GF-D8 (cell line): ENCODE data around the gene CRYBG1.
"Not testable (repeated sequence)": the region's sequence is repeated elsewhere in the genome, so short reads cannot be mapped to it uniquely, and the experiment has no call there.

ENCODE experiments used
- DNase-seq: peaks from one replicate; lab custom pipeline; 2025; lab: John Stamatoyannopoulos, UW

The CRYBG1 gene

GRCh38 chr6:106509420-106510089 is 149.0 kb downstream of the CRYBG1 start:
- DNase-seq: no peak

GRCh38 chr6:106510090-106510970 is 149.8 kb downstream of the CRYBG1 start:
- DNase-seq: no peak

DNA sequence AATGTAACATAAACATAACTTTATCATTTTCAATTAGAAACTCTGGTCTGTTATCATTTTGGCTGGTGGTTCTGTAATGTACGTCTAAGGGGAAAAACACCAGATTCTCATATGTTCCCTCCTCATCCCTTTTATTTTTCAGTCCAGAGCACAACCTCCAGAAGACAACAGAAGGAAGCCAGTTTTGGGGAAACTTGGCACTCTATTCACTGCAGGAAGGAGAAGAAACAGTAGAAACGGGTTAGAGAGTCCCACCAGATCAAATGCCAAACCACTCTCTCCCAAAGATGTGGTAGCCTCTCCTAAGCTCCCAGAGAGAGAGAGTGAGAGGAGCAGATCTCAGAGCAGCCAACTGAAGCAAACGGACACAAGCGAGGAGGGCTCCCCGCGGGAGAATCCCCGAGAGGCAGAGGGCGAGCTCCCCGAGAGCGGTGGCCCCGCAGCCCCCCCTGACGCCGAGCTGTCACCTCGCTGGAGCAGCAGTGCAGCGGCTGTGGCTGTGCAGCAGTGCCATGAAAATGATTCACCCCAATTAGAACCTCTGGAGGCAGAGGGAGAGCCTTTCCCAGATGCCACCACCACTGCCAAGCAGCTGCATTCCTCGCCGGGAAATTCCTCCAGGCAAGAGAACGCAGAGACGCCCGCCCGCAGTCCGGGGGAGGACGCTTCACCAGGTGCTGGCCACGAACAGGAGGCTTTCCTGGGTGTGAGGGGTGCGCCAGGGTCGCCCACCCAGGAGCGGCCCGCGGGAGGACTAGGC is 151.0 kb downstream of the CRYBG1 start:
- DNase-seq: no peak

- no peak for DNase-seq
These were observed 151.8 kb downstream of the CRYBG1 start for GRCh38 chr6:106512048-106512967.

DNA sequence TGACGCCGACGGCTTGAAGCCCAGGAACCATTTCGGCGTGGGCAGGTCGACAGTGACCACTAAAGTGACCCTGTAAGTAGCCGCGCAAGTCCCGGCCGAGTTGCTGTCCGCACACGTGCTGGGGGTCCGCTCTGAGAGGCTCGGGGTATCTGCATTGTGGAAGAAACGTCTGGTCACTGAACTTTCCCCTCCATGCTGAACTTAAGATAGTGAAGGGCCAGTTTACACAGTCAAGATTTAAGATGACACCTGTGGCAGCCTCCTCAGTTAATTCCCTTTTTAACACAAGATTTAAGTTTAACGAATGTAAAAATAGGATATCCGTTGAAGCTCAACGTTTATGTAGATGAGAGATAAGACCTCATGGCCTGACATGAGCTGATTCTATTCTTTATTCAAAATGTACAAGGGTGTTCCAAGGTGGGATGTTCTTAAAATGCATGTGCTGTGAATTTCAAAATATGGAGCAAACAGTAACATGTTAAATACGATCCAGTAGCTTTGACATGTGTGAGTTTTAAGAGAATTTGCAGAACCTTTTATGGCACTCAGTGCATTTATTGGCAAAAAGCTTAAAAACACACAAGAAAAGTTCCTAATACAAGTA is 152.6 kb downstream of the CRYBG1 start:
- peak; percentile 30 for DNase-seq

GRCh38 chr6:106513808-106514582 is 153.5 kb downstream of the CRYBG1 start:
- peak; percentile 23 for DNase-seq

DNA sequence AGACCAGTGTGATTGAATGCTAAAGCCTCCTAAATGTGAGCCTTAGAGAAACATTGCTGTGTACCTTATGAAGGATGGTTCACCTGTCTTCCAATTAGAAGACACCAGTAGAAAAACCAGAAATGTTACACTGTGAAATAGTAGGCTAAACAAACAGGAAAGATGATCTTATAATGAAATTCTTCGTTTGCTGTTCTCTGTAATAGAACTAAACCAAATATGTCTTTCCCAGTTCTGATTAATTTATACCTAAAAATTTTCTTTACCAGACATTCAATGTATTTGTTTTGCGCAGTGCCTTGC is 154.0 kb downstream of the CRYBG1 start:
- no peak for DNase-seq

DNA sequence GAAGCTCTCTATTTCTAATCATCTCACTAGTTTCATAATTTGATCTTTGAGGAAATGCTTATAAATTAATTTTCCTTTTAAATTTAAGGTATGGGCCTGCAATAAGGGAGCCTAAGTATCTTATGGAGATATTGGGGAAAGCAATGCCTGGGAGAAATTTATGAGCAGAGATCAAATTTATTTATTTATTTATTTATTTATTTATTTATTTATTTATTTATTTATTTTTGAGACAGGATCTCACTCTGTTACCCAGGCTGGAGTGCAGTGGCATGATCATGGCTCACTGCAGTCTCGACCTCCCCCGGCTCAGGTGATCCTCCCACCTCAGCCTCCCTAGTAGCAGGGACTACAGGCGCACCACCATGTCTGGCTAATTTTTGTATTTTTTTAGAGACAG is 155.1 kb downstream of the CRYBG1 start:
- not testable (repeated sequence) for DNase-seq

GRCh38 chr6:106516616-106517015 is 156.1 kb downstream of the CRYBG1 start:
- no peak for DNase-seq

GRCh38 chr6:106517706-106518105 is 157.2 kb downstream of the CRYBG1 start:
- no peak for DNase-seq

DNA sequence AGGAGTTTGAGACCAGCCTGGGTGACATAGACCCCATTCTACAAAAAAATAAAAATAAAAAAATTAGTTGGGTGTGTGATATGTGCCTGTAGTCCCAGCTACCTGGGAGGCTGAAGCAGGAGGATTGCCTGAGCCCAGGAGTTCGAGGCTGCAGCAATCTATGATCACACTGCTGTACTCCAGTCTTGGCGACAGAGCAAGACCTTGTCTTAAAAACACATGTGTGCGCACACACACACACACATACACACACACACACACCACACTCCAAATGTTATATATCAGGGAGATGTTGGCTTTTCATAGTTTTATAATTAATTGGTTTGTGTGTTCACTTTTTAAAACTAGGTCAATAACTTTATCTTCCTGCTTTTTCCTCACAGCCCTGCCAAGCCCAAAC is 158.2 kb downstream of the CRYBG1 start:
- no peak for DNase-seq

DNA sequence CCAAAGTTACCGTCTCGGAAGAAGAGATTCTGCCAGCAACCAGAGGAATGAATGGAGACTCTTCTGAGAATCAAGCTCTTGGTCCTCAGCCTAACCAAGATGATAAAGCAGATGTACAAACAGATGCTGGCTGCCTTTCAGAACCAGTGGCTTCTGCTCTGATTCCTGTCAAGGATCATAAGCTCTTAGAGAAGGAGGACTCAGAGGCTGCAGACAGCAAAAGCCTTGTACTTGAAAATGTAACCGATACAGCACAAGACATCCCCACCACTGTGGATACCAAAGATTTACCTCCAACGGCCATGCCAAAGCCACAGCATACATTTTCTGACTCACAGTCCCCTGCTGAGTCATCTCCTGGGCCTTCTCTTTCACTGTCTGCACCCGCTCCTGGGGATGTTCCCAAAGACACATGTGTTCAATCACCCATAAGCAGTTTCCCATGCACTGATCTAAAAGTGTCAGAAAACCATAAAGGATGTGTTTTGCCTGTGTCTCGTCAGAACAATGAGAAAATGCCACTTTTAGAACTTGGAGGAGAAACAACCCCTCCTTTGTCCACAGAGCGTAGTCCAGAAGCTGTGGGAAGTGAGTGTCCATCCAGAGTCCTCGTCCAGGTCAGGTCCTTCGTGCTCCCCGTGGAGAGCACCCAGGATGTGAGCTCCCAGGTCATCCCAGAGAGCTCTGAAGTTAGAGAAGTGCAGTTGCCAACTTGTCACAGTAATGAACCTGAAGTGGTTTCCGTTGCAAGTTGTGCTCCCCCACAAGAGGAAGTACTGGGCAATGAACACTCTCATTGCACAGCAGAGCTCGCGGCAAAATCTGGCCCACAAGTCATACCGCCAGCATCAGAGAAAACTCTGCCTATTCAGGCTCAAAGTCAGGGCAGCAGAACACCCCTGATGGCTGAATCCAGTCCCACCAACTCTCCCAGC is 159.2 kb downstream of the CRYBG1 start:
- DNase-seq: peak; percentile 79

DNA sequence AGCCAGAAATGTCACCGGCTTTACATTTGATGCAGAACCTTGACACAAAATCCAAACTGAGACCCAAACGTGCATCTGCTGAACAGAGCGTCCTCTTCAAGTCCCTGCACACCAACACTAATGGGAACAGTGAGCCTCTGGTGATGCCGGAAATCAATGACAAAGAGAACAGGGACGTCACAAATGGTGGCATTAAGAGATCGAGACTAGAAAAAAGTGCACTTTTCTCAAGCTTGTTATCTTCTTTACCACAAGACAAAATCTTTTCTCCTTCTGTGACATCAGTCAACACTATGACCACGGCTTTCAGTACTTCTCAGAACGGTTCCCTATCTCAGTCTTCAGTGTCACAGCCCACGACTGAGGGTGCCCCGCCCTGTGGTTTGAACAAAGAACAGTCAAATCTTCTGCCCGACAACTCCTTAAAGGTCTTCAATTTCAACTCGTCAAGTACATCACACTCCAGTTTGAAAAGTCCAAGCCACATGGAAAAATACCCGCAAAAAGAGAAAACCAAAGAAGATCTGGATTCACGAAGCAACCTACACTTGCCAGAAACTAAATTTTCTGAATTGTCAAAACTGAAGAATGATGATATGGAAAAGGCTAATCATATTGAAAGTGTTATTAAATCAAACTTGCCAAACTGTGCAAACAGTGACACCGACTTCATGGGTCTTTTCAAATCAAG is 160.3 kb downstream of the CRYBG1 start:
- no peak for DNase-seq

DNA sequence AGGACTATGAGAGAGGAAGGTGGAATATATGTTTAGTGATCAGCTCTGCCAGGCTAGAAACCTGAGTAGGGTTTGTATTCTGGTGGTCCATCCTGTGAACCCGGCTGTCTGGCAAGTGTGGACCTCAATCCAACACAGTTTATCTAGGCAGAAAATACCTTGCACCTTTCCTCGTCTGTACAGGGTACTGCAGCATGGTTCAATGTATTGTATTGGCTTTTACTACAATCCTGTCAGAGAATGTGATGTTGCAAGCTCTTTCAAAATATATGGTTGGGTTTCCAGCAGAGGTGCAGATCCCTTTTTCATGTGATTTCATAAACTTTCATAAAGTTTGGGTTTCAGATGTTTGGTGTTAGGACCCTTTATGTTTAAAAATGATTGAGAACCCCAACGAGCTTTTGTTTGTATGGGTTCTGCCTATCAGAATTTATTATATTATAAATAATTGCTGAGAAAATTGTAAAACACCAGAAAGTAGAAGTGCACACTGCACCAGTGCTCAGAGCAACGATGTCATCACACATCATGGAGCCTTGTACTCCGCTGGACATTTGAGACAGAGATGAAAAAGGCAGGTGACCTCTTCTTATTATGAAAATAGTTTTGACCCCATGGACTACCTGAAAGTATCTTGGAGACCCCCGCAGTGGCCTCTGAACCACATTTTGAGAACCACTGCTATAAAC is 162.2 kb downstream of the CRYBG1 start:
- DNase-seq: peak; percentile 19

DNA sequence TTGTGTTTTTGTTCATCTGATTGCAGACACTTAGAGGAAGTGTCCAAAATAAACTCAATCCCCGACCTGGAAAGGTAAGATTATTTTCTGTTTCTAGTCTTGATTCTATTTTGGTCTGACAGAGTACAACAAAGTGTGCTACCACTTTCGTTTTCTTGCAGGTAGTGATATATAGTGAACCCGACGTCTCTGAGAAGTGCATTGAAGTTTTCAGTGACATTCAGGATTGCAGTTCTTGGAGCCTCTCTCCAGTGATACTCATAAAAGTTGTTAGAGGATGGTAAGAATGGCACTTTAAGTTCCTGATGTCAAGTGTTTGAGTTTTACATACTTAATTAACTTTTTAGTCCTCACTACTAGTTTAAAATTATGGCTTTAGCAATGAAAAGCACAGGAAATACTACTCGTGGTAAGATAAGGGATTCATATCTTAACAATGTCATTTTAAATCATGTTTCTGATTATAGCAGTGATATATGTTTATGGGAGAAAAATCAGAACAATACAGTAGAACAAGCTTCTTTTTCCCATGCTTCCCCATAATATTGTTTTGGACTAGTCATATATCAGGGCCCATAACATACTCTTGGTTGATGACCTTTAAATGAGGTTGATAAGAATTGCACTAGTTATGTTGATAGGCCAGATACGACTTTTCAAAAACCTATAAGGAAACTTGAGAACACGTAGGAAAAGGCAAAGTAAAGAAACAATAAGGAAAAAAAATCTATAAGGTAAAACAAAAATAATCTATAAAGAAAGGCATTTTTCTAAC is 164.8 kb downstream of the CRYBG1 start:
- no peak for DNase-seq

GRCh38 chr6:106525882-106526275 is 165.4 kb downstream of the CRYBG1 start:
- no peak for DNase-seq

- no peak for DNase-seq
These were observed 166.6 kb downstream of the CRYBG1 start for GRCh38 chr6:106527117-106527516.
